Progenitor cell of endocrine pancreas (in vitro differentiated cells): Measurements from ENCODE around the gene SLC25A14. TPM values are rescaled to one million over a fixed set of nuclear protein-coding genes. Genes with fewer than 3 reads are reported as not detected.

ENCODE experiments used
- DNase-seq: peaks from one replicate; pipeline ENCODE4 v3.0.0; 2021; ENCODE audit warnings: low spot score; ENCODE audit not compliant: unreplicated experiment
- H3K27ac Mint-ChIP-seq: 2 replicates; pipeline ENCODE4 v1.8.0; 2021; ENCODE audit warnings: mild to moderate bottlenecking, moderate library complexity, mixed read lengths
- H3K27me3 Mint-ChIP-seq: 2 replicates; pipeline ENCODE4 v1.8.0; 2021; ENCODE audit warnings: mixed read lengths
- H3K36me3 Mint-ChIP-seq: 2 replicates; pipeline ENCODE4 v1.8.0; 2022; ENCODE audit warnings: mixed read lengths; ENCODE audit not compliant: insufficient read depth
- H3K4me1 Mint-ChIP-seq: 2 replicates; pipeline ENCODE4 v1.8.0; 2021; ENCODE audit warnings: low read depth, mixed read lengths
- H3K4me3 Mint-ChIP-seq: 2 replicates; pipeline ENCODE4 v1.8.0; 2021; ENCODE audit warnings: low read depth, mild to moderate bottlenecking, moderate library complexity, mixed read lengths
- H3K9me3 Mint-ChIP-seq: 2 replicates; pipeline ENCODE4 v1.8.0; 2021; ENCODE audit warnings: low read depth, mixed read lengths
- CTCF ChIP-seq: fragments of 200-600 bp; sonication (generic); IDR thresholded peaks from one replicate; pipeline ENCODE4 v1.5.0; 2021; ENCODE audit warnings: antibody characterized with exemption, mild to moderate bottlenecking; ENCODE audit not compliant: unreplicated experiment
- total RNA-seq: library from RNA; stranded (reverse); gene quantifications from 2 replicates; pipeline ENCODE4 v1.2.1, GENCODE V29; 2021

Gene SLC25A14
- total RNA-seq, 1 donor from 2014 or later: 30.5 TPM

DNA sequence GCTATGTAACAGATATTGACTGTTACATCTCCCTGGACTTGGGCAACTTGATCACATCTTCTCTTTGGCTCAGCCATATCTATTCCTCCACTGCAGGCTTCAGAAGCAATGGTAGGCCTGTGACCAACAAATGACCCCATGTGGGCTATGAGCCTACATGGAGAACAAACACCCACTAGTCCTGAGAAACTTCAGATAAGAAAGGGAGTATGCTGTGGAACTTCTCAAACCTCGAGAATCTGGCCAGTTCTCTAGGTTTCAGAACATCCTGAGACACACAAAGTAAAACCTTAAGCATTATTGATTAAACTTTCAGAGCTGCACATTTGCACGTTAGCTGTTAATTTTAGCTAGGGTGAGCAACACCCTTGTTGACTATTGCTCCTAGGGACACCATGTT is 78.3 kb downstream of the SLC25A14 start:
- no peak for TF ChIP-seq CTCF
- no peak overlapping the region for H3K27ac Mint-ChIP-seq
- DNase-seq: no peak
- H3K9me3 Mint-ChIP-seq: peaks cover 10% of the 10 kb centered on the region
- H3K4me3 Mint-ChIP-seq: no peak overlapping the region
- H3K27me3 Mint-ChIP-seq: no peaks in the 10 kb centered on the region
- H3K4me1 Mint-ChIP-seq: peaks cover 3% of the 10 kb centered on the region
- H3K36me3 Mint-ChIP-seq: peaks cover 3% of the 10 kb centered on the region

- peaks cover 14% of the 10 kb centered on the region for H3K9me3 Mint-ChIP-seq
- no peaks in the 10 kb centered on the region for H3K27me3 Mint-ChIP-seq
- no peak for TF ChIP-seq CTCF
- no peak overlapping the region for H3K4me3 Mint-ChIP-seq
- no peak overlapping the region for H3K27ac Mint-ChIP-seq
- H3K36me3 Mint-ChIP-seq: peaks cover 3% of the 10 kb centered on the region
- DNase-seq: no peak
- peaks cover 3% of the 10 kb centered on the region for H3K4me1 Mint-ChIP-seq
These were observed 79.0 kb downstream of the SLC25A14 start for GRCh38 chrX:130418740-130419139.

DNA sequence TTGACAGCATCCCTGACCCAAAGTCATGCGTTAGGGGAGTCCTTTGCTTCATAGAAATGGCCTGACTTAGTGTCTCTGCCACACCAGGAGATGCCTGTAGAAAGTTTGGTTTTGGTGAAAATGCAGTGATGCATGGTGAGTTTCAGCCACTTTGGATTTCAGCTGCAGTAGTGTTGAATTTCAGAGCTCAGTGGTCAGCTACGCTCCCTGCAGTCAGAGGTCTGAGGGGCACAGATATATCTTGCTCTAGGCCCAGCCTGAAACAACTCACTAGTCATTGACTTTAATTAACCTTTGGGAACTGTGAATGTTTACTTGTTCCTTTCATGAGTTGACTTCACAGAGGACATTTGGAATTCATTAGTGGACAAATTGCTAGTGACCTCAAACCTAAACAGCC is 79.5 kb downstream of the SLC25A14 start:
- DNase-seq: no peak
- Mint-ChIP-seq H3K27ac (no peak overlapping the region), H3K9me3 (peaks cover 13% of the 10 kb centered on the region), H3K4me1 (peaks cover 3% of the 10 kb centered on the region), H3K36me3 (peaks cover 2% of the 10 kb centered on the region), H3K4me3 (no peak overlapping the region), H3K27me3 (no peaks in the 10 kb centered on the region)
- no peak for TF ChIP-seq CTCF

Other genes with a start within 250 kb of the SLC25A14 start
- gene ELF4, start 229.4 kb upstream of the SLC25A14 start, total RNA-seq: 4.8 and 6.2 TPM in 2 replicates
- 35.2 and 35.5 TPM in 2 replicates for gene AIFM1, start 174.1 kb upstream of the SLC25A14 start, total RNA-seq
- gene RAB33A, start 168.0 kb upstream of the SLC25A14 start, total RNA-seq: 0.60 and 0.87 TPM in 2 replicates
- gene ZNF280C, start 71.0 kb upstream of the SLC25A14 start, total RNA-seq: 15.0 and 16.2 TPM in 2 replicates
- gene GPR119, start 45.8 kb downstream of the SLC25A14 start, total RNA-seq: 1.6 and 3.1 TPM in 2 replicates
- gene RBMX2, start 62.1 kb downstream of the SLC25A14 start, total RNA-seq: 28.1 and 29.7 TPM in 2 replicates